Activated CD8-positive, alpha-beta T cell treated with anti-CD3 and anti-CD28 coated beads for 36 hours (primary cell): ENCODE measurements around the gene CLDN5. TPM values are rescaled to one million over a fixed set of nuclear protein-coding genes. Genes with fewer than 3 reads are reported as not detected.
"Not testable (repeated sequence)": the region's sequence is repeated elsewhere in the genome, so short reads cannot be mapped to it uniquely, and the experiment has no call there.

Source experiments
- ATAC-seq: fragments of 200-7000 bp; cut with Tn5 transposase; one replicate; pipeline ENCODE4 v1.10.0; 2021; ENCODE audit warnings: mild to moderate bottlenecking, moderate library complexity
- CTCF ChIA-PET: fragments of 350-600 bp; sonication (Branson Sonifier 250); formaldehyde crosslinking; loops from one replicate; lab custom pipeline; 2021; ENCODE audit warnings: antibody characterized with exemption; lab: Charles Lee
- POLR2A ChIA-PET: fragments of 350-600 bp; sonication (Branson Sonifier 250); formaldehyde crosslinking; loops from one replicate; lab custom pipeline; 2021; ENCODE audit warnings: antibody characterized with exemption; lab: Charles Lee
- DNase-seq: peaks from one replicate; pipeline ENCODE4 v3.0.0-alpha.2; 2020
- H3K27ac Mint-ChIP-seq: one replicate; pipeline ENCODE4 v1.8.0; 2021; ENCODE audit warnings: mild to moderate bottlenecking, mixed read lengths
- H3K27me3 Mint-ChIP-seq: one replicate; pipeline ENCODE4 v1.8.0; 2021; ENCODE audit warnings: mixed read lengths
- H3K36me3 Mint-ChIP-seq: one replicate; pipeline ENCODE4 v1.8.0; 2021; ENCODE audit warnings: low read depth, mixed read lengths
- H3K4me1 Mint-ChIP-seq: one replicate; pipeline ENCODE4 v1.8.0; 2021; ENCODE audit warnings: low read depth, mixed read lengths
- H3K4me3 Mint-ChIP-seq: one replicate; pipeline ENCODE4 v1.8.0; 2021; ENCODE audit warnings: mild to moderate bottlenecking, moderate library complexity, mixed read lengths
- H3K9me3 Mint-ChIP-seq: one replicate; pipeline ENCODE4 v1.8.0; 2021; ENCODE audit warnings: mixed read lengths
- intact Hi-C: fragments of 100-400 bp; cut with micrococcal nuclease; formaldehyde crosslinking; loops from one replicate; pipeline ENCODE4 v1.10.0; 2022
- total RNA-seq, 2 experiments: library from RNA; stranded (reverse); gene quantifications; one replicate each; pipeline ENCODE4 v1.2.3, GENCODE V29; 2021
- TF ChIP-seq, protein P1 (sequence below): fragments of 200-600 bp; IDR thresholded peaks from one replicate; pipeline ENCODE4 v1.8.0; 2022; ENCODE audit warnings: antibody characterized with exemption, mild to moderate bottlenecking

CLDN5 gene
- total RNA-seq, 2 experiments from 2014 or later: not detected

DNA sequence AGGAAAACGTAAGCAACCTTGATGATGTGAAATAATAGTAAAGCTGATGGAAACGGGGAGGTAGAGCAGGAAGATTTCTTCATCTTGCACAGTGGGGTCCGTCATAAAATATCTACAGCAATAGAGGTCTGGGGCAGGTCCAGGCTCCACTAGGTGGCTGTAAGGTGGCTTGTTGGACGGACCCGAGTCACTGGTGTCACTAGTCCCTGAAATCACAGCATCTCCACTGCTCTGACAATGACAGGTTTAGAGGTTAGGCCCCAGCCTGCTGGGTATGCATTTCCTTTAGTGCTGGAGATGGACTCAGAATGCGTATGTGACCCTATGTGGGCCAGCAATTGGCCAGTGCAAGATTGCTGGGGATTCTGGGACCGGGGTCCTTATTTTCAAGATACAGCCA, 25.2 kb upstream of the CLDN5 start:
- peaks cover 2% of the 10 kb centered on the region for H3K27me3 Mint-ChIP-seq
- TF ChIP-seq, protein P1, sequence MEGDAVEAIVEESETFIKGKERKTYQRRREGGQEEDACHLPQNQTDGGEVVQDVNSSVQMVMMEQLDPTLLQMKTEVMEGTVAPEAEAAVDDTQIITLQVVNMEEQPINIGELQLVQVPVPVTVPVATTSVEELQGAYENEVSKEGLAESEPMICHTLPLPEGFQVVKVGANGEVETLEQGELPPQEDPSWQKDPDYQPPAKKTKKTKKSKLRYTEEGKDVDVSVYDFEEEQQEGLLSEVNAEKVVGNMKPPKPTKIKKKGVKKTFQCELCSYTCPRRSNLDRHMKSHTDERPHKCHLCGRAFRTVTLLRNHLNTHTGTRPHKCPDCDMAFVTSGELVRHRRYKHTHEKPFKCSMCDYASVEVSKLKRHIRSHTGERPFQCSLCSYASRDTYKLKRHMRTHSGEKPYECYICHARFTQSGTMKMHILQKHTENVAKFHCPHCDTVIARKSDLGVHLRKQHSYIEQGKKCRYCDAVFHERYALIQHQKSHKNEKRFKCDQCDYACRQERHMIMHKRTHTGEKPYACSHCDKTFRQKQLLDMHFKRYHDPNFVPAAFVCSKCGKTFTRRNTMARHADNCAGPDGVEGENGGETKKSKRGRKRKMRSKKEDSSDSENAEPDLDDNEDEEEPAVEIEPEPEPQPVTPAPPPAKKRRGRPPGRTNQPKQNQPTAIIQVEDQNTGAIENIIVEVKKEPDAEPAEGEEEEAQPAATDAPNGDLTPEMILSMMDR: no peak
- POLR2A ChIA-PET: no interaction called here
- CTCF ChIA-PET: no interaction called here
- H3K4me3 Mint-ChIP-seq: no peak overlapping the region
- ATAC-seq (no peak), DNase-seq (no peak)
- peaks cover 3% of the 10 kb centered on the region for H3K9me3 Mint-ChIP-seq
- no peak overlapping the region for H3K27ac Mint-ChIP-seq
- intact Hi-C loops: no loop called here
- H3K36me3 Mint-ChIP-seq: no peaks in the 10 kb centered on the region
- H3K4me1 Mint-ChIP-seq: no peaks in the 10 kb centered on the region

DNA sequence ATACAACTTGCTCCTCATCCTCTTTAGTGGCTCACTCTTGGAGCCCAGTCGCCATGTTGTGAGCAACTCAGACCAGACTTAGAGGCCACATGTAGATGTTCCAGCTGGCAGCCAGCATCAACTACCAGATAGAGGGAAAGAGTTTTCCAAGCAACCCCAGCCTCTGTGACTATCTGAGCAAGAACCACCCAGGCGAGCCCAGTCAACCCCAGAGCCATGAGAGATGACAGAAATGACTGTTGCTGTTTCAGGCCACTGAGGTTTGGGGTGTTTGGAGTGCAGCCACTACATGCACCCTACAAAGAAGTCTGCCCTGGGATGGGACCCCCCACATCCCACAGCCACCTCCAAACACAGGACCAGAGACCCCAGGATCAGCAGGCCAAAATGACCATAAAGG, 24.8 kb upstream of the CLDN5 start:
- TF ChIP-seq, protein P1: no peak
- Mint-ChIP-seq H3K9me3 (peaks cover 3% of the 10 kb centered on the region), H3K4me3 (no peak overlapping the region), H3K36me3 (no peaks in the 10 kb centered on the region), H3K4me1 (no peaks in the 10 kb centered on the region), H3K27ac (no peak overlapping the region), H3K27me3 (peaks cover 2% of the 10 kb centered on the region)
- ChIA-PET CTCF (interaction anchor here (1.2 kb wide), 1 partner anchor 11 kb away, joined by 3 read pairs; no protein-coding TSS in a partner anchor), POLR2A (no interaction called here)
- ATAC-seq (no peak), DNase-seq (no peak)
- intact Hi-C loops: no loop called here

DNA sequence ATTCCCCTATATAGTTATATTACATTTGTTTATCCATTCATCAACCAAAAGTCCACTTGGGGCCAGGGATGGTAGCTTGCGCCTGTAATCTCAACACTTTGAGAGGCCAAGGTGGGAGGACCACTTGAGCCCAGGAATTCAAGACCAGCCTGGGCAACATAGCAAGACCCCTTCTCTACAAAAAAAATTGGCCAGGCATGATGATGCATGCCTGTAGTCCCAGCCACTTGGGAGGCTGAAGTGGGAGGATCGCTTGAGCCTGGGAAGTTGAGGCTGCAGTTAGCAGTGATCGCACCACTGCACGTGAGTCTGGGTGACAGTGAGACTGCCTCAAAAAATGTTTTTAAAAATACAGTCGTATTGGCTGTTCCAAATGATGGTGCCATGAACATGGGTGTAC, 24.2 kb upstream of the CLDN5 start:
- H3K27me3 Mint-ChIP-seq, ATAC-seq, H3K27ac Mint-ChIP-seq, H3K4me1 Mint-ChIP-seq, H3K4me3 Mint-ChIP-seq, H3K9me3 Mint-ChIP-seq, intact Hi-C loops, DNase-seq, POLR2A ChIA-PET, H3K36me3 Mint-ChIP-seq: not testable (repeated sequence)
- CTCF ChIA-PET: interaction anchor here (1.2 kb wide), 1 partner anchor 11 kb away, joined by 3 read pairs; no protein-coding TSS in a partner anchor

DNA sequence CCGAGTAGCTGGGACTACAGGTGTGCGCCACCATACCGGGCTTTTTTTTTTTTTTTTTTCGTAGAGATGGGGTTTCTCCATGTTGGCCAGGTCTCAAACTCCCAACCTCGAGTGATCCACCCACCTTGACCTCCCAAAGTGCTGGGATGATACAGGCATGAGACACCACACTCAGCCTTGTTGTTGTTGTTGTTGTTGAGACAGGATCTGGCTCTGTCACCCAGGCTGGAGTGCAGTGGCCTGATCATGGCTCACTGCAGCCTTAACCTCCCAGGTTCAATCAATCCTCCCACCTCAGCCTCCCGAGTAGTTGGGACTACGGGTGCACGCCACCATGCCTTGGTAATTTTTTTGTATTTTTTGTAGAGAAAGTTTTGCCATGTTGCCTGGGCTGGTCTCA, 23.4 kb upstream of the CLDN5 start:
- Mint-ChIP-seq H3K36me3 (no peaks in the 10 kb centered on the region), H3K4me3 (no peak overlapping the region), H3K9me3 (peaks cover 2% of the 10 kb centered on the region), H3K27ac (no peak overlapping the region), H3K4me1 (no peaks in the 10 kb centered on the region), H3K27me3 (peaks cover 2% of the 10 kb centered on the region)
- CTCF ChIA-PET: no interaction called here
- ATAC-seq (no peak), DNase-seq (no peak)
- intact Hi-C loops: no loop called here
- POLR2A ChIA-PET: interaction anchor here (0.7 kb wide), 1 partner anchor 50 kb away, joined by 3 read pairs; no protein-coding TSS in a partner anchor
- TF ChIP-seq, protein P1: no peak

DNA sequence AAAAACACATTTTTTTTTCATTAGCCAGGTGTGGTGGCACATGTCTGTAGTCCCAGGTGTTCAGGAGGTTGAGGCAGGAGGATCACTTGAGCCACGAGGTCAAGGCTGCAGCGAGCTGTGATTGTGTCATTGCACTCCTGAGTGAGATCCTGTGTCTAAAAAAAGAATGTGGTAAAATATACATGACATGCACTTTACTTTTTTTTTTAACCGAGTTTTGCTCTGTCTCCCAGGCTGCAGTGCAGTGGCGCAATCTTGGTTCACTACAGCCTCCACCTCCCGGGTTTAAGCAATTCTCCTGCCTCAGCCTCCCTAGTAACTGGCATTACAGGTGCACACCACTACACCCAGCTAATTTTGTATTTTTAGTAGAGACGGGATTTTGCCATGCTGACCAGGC, 22.5 kb upstream of the CLDN5 start:
- ChIA-PET CTCF (no interaction called here), POLR2A (no interaction called here)
- no peak overlapping the region for H3K27ac Mint-ChIP-seq
- DNase-seq: no peak
- no peak overlapping the region for H3K4me3 Mint-ChIP-seq
- no peaks in the 10 kb centered on the region for H3K27me3 Mint-ChIP-seq
- TF ChIP-seq, protein P1: no peak
- intact Hi-C loops: no loop called here
- H3K36me3 Mint-ChIP-seq: no peaks in the 10 kb centered on the region
- no peak for ATAC-seq
- no peaks in the 10 kb centered on the region for H3K4me1 Mint-ChIP-seq
- H3K9me3 Mint-ChIP-seq: no peaks in the 10 kb centered on the region

DNA sequence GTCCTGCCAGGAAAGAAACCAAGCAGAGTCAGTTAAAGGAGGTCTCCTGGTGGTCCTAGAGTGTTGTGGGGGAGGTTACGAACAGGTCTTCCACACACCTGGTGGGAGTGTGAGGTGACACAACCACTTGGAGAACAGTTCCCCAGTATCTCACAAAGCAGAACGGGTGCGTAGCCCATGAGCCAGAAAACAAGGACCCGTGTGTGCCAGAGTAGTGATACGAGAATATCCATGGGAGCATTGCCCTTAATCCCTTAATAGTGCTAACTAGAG, 21.7 kb upstream of the CLDN5 start:
- Mint-ChIP-seq H3K27ac (no peak overlapping the region), H3K4me3 (no peak overlapping the region), H3K9me3 (no peaks in the 10 kb centered on the region), H3K36me3 (no peaks in the 10 kb centered on the region), H3K27me3 (no peaks in the 10 kb centered on the region), H3K4me1 (no peaks in the 10 kb centered on the region)
- ChIA-PET POLR2A (no interaction called here), CTCF (no interaction called here)
- DNase-seq: no peak
- TF ChIP-seq, protein P1: no peak
- no peak for ATAC-seq
- intact Hi-C loops: no loop called here
